Activated CD4-positive, alpha-beta T cell treated with anti-CD3 and anti-CD28 coated beads, Interleukin-2, Interleukin-6, amounts not matched to agents 100 ng/mL and 50 ng/mL, durations not matched to agents 16 hours and 8 hours (primary cell): Measurements from ENCODE around the gene SLC22A2.
"Not testable (repeated sequence)": the region's sequence is repeated elsewhere in the genome, so short reads cannot be mapped to it uniquely, and the experiment has no call there.

Experiments used
- DNase-seq: peaks from one replicate; pipeline ENCODE4 v3.0.0-alpha.2; 2020

SLC22A2 gene

DNA sequence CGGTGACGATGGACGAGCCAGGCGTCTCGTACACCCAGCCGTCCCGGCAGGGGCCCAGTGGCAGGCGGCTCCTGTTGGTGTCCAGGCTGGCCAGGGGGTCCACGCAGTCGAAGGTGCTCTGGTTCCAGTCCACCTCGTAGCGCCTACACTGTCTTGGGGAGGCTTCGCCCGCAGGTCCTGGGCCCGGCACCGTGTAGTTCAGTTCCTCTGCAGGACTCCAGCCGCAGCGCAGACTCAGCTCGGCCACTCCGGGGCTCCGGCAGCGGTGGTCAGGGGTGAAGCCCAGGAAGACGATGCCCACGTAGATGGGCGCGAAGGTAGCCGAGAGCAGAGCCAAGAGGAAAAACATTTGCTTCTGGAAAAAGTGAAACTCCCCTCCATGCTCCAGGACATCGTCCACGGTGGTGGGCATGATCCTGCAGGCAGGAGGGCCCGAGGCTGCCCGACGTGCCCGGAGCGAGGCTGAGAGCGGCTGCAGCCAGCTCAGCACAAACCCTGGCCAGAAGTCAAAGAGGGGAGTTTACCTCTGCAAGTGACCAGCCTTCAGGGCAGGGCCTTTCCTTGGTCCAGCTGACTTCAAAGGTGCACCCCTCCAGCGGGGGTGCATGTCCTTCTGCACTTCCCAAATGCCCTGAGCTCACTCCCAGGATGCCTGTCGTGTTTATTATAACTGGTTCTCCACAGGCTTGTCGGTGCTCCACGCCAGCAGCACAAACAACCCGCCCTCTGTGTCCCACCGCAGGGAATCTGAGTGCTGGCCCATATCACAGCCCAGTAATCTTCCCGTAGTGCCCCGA, at the start of gene SLC22A2:
Gene SLC22A2, minus strand, starts transcription at position 476 of the 797 bp plus-strand sequence. Its CDS starts 64 bp downstream, at position 412.
- DNase-seq: no peak

DNA sequence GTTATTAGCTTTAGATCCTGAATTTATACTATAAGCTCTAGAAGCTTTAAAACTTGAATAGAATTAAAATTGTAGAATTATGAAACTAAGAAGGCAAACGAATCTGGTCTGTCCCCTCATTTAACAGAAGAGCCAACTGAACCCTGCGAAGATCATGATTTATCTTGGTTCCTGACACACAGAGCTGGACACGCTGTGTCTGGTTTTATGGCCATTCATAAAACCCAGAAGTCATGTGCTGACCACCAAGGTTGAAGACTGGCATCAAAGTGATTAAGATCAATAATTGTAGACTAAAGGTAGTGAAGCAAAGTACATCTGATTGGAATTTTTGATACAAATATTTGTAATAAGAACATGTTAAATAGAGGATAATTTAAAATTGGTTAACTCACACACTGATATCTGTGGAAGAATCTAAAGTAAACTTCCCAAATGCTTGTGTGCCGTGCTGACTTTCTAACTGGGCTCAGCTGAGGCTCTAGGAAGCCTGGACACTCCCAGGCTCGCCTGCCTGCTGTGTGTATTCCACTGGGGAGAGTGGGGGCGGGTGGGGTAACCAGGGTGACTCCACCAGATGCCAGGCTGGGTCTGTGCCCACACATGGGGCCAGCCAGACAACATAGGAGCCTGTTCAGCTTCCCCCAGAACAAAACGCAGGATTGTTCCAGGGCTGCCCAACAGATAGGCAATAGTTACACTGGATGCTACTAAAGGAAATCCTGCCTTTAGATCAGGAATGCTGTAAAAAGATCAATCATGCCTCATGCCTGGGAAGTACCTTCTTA, 47.5 kb upstream of the SLC22A2 start:
- no peak for DNase-seq

- DNase-seq: no peak
Measured at GRCh38 chr6:160303806-160304205, 45.2 kb upstream of the SLC22A2 start.

GRCh38 chr6:160302431-160303082, 43.9 kb upstream of the SLC22A2 start:
- not testable (repeated sequence) for DNase-seq

DNA sequence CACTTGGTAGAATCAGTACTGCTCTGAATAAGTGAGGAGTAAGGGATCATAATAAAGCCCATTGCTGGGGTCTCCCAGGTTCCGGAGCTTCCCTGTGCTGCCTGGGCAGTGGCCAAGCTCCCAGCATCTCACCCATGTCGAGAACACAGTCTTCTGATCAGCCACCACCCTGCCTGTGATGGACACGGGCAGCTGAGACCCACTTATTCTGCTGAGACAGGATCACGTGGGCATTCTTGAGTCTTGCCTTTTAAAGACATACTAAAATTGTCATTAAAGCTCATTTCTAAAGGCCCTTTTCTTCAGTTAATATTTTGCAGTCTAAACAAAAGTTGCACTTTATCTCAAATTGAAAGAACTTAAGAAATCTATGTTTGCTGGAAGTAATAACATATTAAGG, 42.7 kb upstream of the SLC22A2 start:
- no peak for DNase-seq

DNA sequence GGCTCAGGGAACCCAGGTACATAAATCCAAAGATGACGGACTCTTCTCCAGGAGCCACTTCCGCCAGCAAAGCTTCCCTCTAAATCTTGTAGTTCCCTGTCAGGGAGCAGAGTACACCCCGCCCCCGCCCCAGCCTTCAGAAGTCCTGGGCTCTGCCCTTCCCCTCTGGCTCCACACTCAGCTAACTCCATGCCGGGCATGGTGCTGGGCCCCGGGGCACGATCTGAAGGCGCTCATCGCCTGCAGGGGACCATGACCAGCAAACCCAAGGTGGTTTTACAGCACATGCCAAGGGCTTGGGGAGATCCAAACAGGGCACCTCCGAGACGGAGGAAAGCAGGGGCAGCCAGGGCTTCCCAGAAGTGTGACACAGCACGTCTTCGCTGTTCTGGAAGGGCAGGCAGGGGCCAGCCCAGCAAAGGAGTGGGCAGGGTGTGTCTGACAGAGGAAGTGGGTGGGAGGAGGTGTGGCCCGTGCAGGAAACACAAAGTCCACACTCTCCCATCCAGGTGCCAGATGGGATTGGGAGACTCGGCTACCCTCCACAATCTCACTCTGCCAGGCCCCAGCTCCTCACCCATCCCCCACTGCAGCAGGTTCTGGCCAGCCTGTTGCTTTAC, 41.6 kb upstream of the SLC22A2 start:
- no peak for DNase-seq

- no peak for DNase-seq
Measured at GRCh38 chr6:160299559-160299958, 40.9 kb upstream of the SLC22A2 start.

GRCh38 chr6:160298121-160298520, 39.5 kb upstream of the SLC22A2 start:
- no peak for DNase-seq

- no peak for DNase-seq
Measured at GRCh38 chr6:160297310-160297709, 38.7 kb upstream of the SLC22A2 start.

DNA sequence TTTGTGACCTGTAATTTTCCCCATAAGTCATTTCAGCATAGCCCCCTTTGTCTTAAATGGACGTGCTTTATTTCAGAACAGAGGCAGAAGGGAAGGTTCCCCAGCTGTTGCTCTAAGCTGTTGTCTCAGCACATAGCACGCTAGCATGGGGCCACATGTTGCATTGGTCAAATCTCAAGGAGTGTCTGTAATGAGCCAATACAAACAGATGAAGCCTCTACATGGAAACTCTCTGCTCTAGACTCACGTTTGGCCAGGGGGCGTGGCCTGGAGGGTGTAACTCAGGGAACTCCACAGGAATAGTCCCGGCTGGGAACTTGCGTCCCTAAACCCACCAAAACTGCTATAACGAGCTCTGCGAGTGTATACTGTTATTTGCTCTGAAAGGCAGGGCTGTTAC, 35.2 kb upstream of the SLC22A2 start:
- no peak for DNase-seq

DNA sequence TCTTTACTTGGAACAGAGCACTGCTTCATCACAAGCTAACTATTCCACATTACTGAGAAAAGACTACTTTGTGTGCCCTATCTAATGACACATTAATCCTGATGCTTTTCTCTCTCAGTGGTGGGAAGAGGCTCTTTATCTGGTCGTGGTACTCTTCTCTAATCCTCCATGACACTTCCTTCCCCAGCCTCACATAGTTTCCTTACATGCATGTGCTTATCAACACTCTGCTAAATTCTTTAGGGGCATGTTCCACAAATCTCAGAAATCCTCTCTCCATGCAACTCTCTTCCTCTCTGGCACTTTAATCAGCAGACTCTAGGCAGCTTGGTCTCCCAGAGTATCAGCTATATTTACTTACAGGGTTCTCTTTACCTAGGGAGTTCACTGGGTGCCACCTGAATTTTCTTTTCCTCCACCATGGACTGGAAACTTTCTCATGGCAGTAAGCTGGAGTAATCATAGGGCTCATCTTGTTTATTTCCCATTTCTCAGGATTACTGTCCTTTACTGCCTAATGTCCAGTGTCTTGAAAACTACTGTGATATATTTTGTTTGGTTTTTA, 27.0 kb upstream of the SLC22A2 start:
- no peak for DNase-seq

DNA sequence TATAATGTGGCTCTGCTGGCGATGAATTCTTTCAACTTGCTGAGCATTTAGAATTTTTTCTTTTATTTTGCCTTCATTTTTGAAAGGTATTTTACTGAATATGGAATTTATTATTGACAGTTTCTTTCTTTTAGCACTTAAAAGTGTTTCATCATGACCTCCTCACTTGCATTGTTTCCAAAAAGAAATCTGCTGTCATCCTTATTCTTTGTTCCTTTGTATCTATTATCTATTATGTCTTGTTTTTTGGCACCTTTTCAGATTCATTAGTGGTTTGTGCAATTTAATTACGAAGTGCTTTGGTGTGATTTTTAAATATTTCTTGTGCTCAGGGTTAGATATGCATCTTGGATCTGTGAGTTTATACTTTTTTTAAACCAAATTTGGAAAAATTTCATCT, 26.0 kb upstream of the SLC22A2 start:
- no peak for DNase-seq

DNA sequence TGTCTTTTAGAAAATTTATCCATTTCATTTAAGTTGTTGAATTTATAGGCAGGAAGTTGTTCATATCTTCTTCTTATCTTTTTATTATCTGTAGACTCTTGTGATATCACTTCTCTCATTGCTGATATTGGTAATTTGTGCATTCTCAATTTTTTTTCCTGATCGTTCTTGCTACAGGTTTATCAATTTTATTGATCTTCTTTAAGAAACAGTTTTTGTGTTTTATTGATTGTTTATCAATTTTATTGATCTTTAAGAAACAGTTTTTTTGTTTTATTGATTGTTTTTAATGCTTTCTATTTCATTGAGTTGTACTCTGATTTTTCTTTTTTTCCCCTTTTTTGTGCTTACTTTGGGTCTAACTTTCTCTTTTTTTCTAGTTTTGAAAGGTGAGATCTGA, 23.8 kb upstream of the SLC22A2 start:
- DNase-seq: no peak

DNA sequence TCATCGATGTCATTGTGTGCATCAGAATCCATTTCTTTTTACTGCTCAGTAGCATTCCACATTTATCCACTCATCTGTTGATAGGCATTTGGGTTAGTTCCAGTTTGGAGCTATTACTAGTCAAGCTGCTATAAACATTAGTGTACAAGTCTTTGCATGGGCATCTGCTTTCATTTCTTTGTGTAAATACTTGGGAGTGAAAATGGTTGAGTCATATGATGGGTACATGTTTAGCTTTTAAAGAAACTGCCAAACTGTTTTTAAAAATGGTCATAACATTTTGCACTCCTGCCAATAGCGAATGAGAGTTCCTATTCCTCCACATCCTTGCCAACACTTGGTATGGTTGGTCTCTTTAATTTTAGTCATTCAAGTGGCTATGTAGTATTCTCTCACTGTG, 21.2 kb upstream of the SLC22A2 start:
- DNase-seq: no peak

GRCh38 chr6:160278786-160279310, 20.2 kb upstream of the SLC22A2 start:
- DNase-seq: no peak

DNA sequence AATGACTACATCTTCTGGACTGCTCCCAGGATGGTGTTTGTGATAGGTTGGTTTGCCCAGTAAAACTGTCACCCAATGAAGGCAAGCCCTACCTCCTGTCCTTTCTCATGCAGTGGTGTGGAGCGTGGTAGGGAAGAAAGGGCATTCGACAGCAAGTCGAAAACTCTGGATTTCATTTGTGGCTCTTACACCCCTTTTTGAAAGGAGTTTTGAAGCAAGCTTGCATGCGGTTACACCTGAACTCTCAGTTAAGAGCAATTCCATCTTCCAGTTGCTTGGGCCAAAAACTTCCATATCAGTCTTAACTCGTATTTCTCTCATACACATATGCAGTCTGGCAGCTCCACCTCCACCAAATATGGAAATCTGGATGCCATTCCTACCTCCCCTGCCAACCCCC, 19.7 kb upstream of the SLC22A2 start:
- no peak for DNase-seq

GRCh38 chr6:160277546-160277945, 18.9 kb upstream of the SLC22A2 start:
- DNase-seq: no peak

- no peak for DNase-seq
Measured at GRCh38 chr6:160277144-160277543, 18.5 kb upstream of the SLC22A2 start.

DNA sequence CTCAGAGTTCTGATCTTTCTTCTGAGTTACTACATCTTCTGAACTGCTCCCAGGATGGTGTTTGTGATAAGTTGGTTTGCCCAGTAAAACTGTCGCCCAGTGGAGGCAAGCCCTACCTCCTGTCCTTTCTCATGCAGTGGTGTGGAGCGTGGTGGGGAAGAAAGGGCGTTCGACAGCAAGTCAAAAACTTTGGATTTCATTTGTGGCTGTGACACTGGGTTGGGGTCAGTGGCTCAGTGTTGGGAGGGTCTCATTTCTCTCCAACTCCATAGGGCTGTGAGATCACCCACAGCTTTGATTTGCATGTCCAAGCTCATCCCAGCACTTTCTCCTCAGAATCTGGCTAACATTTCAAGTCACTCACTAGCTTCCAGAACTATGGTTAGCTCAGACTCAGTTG, 17.5 kb upstream of the SLC22A2 start:
- DNase-seq: no peak

GRCh38 chr6:160275511-160276003, 16.9 kb upstream of the SLC22A2 start:
- no peak for DNase-seq

DNA sequence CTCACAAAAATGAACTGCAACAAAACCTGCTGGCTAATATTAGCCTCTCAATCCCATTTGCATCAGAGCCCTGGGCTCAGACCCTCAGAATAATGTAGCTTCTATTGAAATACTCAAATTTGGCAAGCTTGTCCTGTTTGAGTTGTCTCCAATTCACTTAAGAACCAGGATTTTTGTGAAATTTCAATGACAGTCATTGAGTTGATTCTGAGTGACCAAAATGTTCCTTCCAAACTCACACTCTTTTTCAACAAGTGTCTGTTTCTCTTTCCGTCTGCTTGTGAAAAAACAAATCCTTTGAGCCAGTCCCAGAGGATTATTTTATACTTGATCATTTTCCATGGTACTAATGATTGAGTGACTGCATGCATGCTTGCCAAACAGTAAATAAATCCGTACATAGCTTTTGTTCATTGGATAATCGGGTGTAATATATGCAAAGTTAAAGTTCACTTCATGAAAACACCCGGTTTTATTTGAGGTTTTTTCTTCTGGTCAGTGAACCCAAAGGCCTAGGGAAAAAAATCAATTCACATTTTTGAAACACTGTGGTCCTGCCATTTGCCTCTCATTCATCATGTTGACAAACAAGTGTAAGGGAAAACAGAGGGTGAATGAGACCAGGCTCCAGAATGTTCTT, 16.4 kb upstream of the SLC22A2 start:
- no peak for DNase-seq

DNA sequence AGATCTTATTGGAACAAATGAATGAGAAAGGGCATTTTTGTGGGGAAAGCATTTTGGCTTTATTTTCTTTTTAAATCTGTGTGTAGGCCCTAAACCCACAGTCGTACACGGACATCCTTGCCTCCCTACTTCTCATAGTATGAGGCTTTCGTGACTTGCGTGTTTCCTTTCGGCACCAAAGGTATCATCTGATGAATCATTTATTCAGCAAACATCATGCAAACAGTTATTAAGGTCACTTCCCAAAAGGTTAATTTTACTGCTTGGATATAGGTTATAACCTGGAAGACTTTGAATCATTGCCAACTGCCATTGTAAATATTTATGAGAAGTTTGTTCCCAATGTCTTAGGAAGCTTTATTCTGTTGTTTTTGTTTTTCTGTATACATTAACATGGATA, 15.1 kb upstream of the SLC22A2 start:
- no peak for DNase-seq
